SK-N-SH treated with all-trans-retinoic acid at 6 μM for 48 hours (cell line): ENCODE data around the gene S100A3.

Experiments
- ATAC-seq: fragments of 200-7000 bp; cut with Tn5 transposase; 3 replicates; pipeline ENCODE4 v1.9.1; 2020; ENCODE audit warnings: mild to moderate bottlenecking, moderate library complexity
- BACH2 ChIP-seq: fragments of 250-450 bp; sonication (Bioruptor Pico); IDR thresholded peaks from 2 replicates; pipeline ENCODE4 v1.9.0; 2021; ENCODE audit warnings: mild to moderate bottlenecking, borderline replicate concordance
- CSDC2 ChIP-seq: fragments of 250-450 bp; sonication (Bioruptor Pico); IDR thresholded peaks from 2 replicates; pipeline ENCODE4 v1.5.0; 2020; ENCODE audit warnings: mild to moderate bottlenecking, moderate library complexity
- CSRNP3 ChIP-seq: fragments of 250-450 bp; sonication (Bioruptor Pico); IDR thresholded peaks from 2 replicates; pipeline ENCODE4 v1.5.1; 2021; ENCODE audit warnings: mild to moderate bottlenecking, moderate library complexity
- ESRRG ChIP-seq: fragments of 250-450 bp; sonication (Bioruptor Pico); IDR thresholded peaks from 2 replicates; pipeline ENCODE4 v1.6.1; 2021; ENCODE audit warnings: mild to moderate bottlenecking
- GLIS3 ChIP-seq: fragments of 250-450 bp; sonication (Bioruptor Pico); IDR thresholded peaks from 2 replicates; pipeline ENCODE4 v1.5.0; 2020; ENCODE audit warnings: mild to moderate bottlenecking, moderate library complexity
- ISL1 ChIP-seq: fragments of 250-450 bp; sonication (Bioruptor Pico); IDR thresholded peaks from 2 replicates; pipeline ENCODE4 v2.1.2; 2022; ENCODE audit warnings: mild to moderate bottlenecking, moderate library complexity
- OSR1 ChIP-seq: fragments of 250-450 bp; sonication (Bioruptor Pico); IDR thresholded peaks from 2 replicates; pipeline ENCODE4 v1.8.0; 2022; ENCODE audit warnings: moderate library complexity, mild to moderate bottlenecking, inconsistent platforms
- PATZ1 ChIP-seq: fragments of 250-450 bp; sonication (Bioruptor Pico); IDR thresholded peaks from 2 replicates; pipeline ENCODE4 v1.8.0; 2020; ENCODE audit warnings: mild to moderate bottlenecking, moderate library complexity, borderline replicate concordance
- POU6F1 ChIP-seq: fragments of 250-450 bp; sonication (Bioruptor Pico); IDR thresholded peaks from 2 replicates; pipeline ENCODE4 v1.8.0; 2021; ENCODE audit warnings: low read depth, mild to moderate bottlenecking, moderate library complexity, borderline replicate concordance
- PPARA ChIP-seq: fragments of 250-450 bp; sonication (Bioruptor Pico); IDR thresholded peaks from 2 replicates; pipeline ENCODE4 v1.5.0; 2020; ENCODE audit warnings: mild to moderate bottlenecking, borderline replicate concordance
- RARB ChIP-seq: fragments of 250-450 bp; sonication (Bioruptor Pico); IDR thresholded peaks from 2 replicates; pipeline ENCODE4 v1.8.0; 2021; ENCODE audit warnings: mild to moderate bottlenecking, moderate library complexity
- SNAI2 ChIP-seq: fragments of 250-450 bp; sonication (Bioruptor Pico); IDR thresholded peaks from 2 replicates; pipeline ENCODE4 v1.5.0; 2020; ENCODE audit warnings: mild to moderate bottlenecking, moderate library complexity
- TCF4 ChIP-seq: fragments of 250-450 bp; sonication (Bioruptor Pico); IDR thresholded peaks from 2 replicates; pipeline ENCODE4 v1.8.0; 2021; ENCODE audit warnings: mild to moderate bottlenecking, moderate library complexity, borderline replicate concordance
- ZC3H10 ChIP-seq: fragments of 250-450 bp; sonication (Bioruptor Pico); IDR thresholded peaks from 2 replicates; pipeline ENCODE4 v1.5.1; 2021; ENCODE audit warnings: mild to moderate bottlenecking, moderate library complexity
- ZFP3 ChIP-seq: fragments of 250-450 bp; sonication (Bioruptor Pico); IDR thresholded peaks from 2 replicates; pipeline ENCODE4 v1.5.0; 2020; ENCODE audit warnings: mild to moderate bottlenecking, moderate library complexity
- ZFP30 ChIP-seq: fragments of 450-650 bp; formaldehyde crosslinking; IDR thresholded peaks from 2 replicates; pipeline ENCODE4 v1.5.0; 2022; ENCODE audit warnings: mild to moderate bottlenecking, moderate library complexity
- ZNF565 ChIP-seq: fragments of 450-650 bp; formaldehyde crosslinking; conservative IDR thresholded peaks from 2 replicates; pipeline ENCODE4 v1.5.0; 2020; ENCODE audit warnings: low read depth, mild to moderate bottlenecking, moderate library complexity
- ZNF70 ChIP-seq: fragments of 450-650 bp; formaldehyde crosslinking; IDR thresholded peaks from 2 replicates; pipeline ENCODE4 v1.5.0; 2020; ENCODE audit warnings: mild to moderate bottlenecking, moderate library complexity
- TF ChIP-seq, protein P1 (sequence below): fragments of 250-450 bp; sonication (Bioruptor Pico); IDR thresholded peaks from 2 replicates; pipeline ENCODE4 v1.5.1; 2020; ENCODE audit warnings: low read depth, mild to moderate bottlenecking, moderate library complexity
- TF ChIP-seq, protein P2 (sequence below): fragments of 250-450 bp; sonication (Bioruptor Pico); IDR thresholded peaks from 2 replicates; pipeline ENCODE4 v1.5.0; 2020; ENCODE audit warnings: mild to moderate bottlenecking, moderate library complexity

Gene S100A3

GRCh38 chr1:153547560-153548551, 1.2 kb downstream of the S100A3 start:
- no peak for ATAC-seq
- TF ChIP-seq ZNF565 (CRISPR knock-in tag) (no peak), SNAI2 (CRISPR knock-in tag) (no peak), ZC3H10 (CRISPR knock-in tag) (no peak), GLIS3 (no peak), POU6F1 (CRISPR knock-in tag) (no peak), PPARA (no peak), BACH2 (CRISPR knock-in tag) (no peak), TCF4 (CRISPR knock-in tag) (no peak), ZFP3 (CRISPR knock-in tag) (no peak), ZNF70 (CRISPR knock-in tag) (no peak), ZFP30 (CRISPR knock-in tag) (no peak)

DNA sequence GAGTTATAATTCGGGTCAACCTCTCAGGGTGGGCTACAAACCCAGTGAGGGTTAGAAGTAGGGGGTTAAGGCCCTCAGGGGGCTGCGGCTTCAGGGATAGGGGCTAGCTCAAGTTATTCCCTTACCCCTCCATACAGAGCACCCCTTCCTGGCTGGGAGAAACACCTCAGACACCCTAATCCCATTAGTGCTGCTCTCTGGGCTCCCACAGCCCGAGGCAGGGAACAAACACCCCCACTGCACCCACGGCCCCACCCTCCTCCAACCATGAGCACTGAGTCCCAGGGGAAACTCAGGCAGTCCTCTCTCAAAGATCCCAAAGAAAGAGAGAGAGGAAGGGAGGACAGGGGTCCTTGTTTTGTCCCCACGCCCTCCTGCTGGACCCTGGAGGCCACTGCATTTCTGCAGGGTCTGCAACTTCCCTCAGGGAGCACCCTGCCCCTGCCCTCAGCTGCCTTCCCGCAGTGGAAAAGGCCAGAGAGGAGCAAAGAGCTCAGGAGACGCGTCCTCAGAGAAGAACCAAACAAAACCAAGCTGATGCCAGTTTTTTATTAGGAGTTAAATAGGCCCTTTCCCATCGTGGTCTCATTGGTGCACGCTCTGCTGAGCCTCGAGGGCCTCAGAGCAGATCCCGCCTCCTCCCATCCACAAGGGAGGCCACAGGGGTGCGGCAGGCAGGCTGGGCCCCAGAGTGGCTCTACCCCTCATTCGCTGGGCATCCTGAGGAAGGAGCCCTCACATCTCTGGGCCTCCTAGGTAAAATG, 2.1 kb downstream of the S100A3 start:
- ATAC-seq, result no peak
- no peak for TF ChIP-seq TCF4 (CRISPR knock-in tag)

DNA sequence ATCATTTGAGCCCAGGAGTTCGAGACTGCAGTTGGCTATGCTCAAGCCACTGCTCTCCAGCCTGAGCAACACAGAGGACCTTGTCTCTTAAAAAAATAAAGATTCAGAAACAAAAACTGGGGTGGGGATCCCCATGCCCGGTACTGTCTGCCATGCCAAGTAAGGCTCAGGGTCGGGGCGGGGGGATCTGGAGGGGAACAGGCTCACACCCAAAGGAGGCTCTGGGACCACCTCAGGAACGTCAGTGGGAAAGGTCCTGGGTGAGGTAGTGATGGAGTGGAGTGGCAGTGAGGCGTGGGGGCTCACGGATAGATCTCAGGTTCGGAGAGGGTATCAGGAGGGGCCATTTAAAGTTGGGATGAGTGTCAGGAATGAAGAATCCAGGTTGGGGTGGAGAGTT, 2.7 kb downstream of the S100A3 start:
- no peak for TF ChIP-seq ESRRG (CRISPR knock-in tag)
- TF ChIP-seq, protein P1, sequence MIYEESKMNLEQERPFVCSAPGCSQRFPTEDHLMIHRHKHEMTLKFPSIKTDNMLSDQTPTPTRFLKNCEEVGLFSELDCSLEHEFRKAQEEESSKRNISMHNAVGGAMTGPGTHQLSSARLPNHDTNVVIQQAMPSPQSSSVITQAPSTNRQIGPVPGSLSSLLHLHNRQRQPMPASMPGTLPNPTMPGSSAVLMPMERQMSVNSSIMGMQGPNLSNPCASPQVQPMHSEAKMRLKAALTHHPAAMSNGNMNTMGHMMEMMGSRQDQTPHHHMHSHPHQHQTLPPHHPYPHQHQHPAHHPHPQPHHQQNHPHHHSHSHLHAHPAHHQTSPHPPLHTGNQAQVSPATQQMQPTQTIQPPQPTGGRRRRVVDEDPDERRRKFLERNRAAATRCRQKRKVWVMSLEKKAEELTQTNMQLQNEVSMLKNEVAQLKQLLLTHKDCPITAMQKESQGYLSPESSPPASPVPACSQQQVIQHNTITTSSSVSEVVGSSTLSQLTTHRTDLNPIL (CRISPR knock-in tag), result no peak
- TF ChIP-seq ZNF565 (CRISPR knock-in tag), result no peak
- no peak for TF ChIP-seq PATZ1 (CRISPR knock-in tag)
- no peak for TF ChIP-seq ZFP30 (CRISPR knock-in tag)
- TF ChIP-seq, protein P2, sequence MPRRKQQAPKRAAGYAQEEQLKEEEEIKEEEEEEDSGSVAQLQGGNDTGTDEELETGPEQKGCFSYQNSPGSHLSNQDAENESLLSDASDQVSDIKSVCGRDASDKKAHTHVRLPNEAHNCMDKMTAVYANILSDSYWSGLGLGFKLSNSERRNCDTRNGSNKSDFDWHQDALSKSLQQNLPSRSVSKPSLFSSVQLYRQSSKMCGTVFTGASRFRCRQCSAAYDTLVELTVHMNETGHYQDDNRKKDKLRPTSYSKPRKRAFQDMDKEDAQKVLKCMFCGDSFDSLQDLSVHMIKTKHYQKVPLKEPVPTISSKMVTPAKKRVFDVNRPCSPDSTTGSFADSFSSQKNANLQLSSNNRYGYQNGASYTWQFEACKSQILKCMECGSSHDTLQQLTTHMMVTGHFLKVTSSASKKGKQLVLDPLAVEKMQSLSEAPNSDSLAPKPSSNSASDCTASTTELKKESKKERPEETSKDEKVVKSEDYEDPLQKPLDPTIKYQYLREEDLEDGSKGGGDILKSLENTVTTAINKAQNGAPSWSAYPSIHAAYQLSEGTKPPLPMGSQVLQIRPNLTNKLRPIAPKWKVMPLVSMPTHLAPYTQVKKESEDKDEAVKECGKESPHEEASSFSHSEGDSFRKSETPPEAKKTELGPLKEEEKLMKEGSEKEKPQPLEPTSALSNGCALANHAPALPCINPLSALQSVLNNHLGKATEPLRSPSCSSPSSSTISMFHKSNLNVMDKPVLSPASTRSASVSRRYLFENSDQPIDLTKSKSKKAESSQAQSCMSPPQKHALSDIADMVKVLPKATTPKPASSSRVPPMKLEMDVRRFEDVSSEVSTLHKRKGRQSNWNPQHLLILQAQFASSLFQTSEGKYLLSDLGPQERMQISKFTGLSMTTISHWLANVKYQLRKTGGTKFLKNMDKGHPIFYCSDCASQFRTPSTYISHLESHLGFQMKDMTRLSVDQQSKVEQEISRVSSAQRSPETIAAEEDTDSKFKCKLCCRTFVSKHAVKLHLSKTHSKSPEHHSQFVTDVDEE (CRISPR knock-in tag), result no peak
- no peak for TF ChIP-seq GLIS3
- TF ChIP-seq SNAI2 (CRISPR knock-in tag), result no peak
- TF ChIP-seq ZNF70 (CRISPR knock-in tag), result no peak
- TF ChIP-seq ISL1 (CRISPR knock-in tag), result no peak
- TF ChIP-seq CSDC2 (CRISPR knock-in tag), result no peak
- TF ChIP-seq ZFP3 (CRISPR knock-in tag), result no peak
- no peak for TF ChIP-seq RARB (CRISPR knock-in tag)
- TF ChIP-seq PPARA, result no peak
- no peak for TF ChIP-seq OSR1 (CRISPR knock-in tag)
- no peak for TF ChIP-seq BACH2 (CRISPR knock-in tag)
- no peak for TF ChIP-seq POU6F1 (CRISPR knock-in tag)
- TF ChIP-seq CSRNP3 (CRISPR knock-in tag), result no peak
- TF ChIP-seq, all 23 proteins: peak for 0

More for the DNA sequence above, 2.7 kb downstream of the S100A3 start:
- ATAC-seq, result no peak
